ENCODE measurements around the gene UBE3C.

The UBE3C gene

GRCh38 chr7:157160433-157160832 lies 21.7 kb downstream of the UBE3C start:
- no peaks in the 10 kb centered on the region for H3K36me3 ChIP-seq (ENCODE audit: control insufficient read depth, insufficient read depth, low read length)
- no peaks in the 10 kb centered on the region for H3K27me3 ChIP-seq (ENCODE audit: control insufficient read depth, insufficient read depth, low read length)
- H3K9me3 ChIP-seq (ENCODE audit: control insufficient read depth, low read length) = no peaks in the 10 kb centered on the region
- H2AFZ ChIP-seq = no peak overlapping the region
- no peak overlapping the region for H3K4me3 ChIP-seq (ENCODE audit: low read depth, low read length)
- peaks cover 3% of the 10 kb centered on the region for H3K4me1 ChIP-seq
- no peak for TF ChIP-seq CTCF (IDR thresholded peaks at IDR 0.05)
- peaks cover 25% of the 10 kb centered on the region for H3K79me2 ChIP-seq
- H3K27ac ChIP-seq = no peak overlapping the region
- H3K4me2 ChIP-seq (ENCODE audit: low read length) = no peak overlapping the region
- no peak overlapping the region for H3K9ac ChIP-seq

GRCh38 chr7:157165987-157166386 lies 27.3 kb downstream of the UBE3C start:
- TF ChIP-seq CTCF (IDR thresholded peaks at IDR 0.05) = no peak
- Histone ChIP-seq H3K4me2 (ENCODE audit: low read length) (no peak overlapping the region), H3K9me3 (ENCODE audit: control insufficient read depth, low read length) (no peaks in the 10 kb centered on the region), H3K4me1 (no peaks in the 10 kb centered on the region), H3K27me3 (ENCODE audit: control insufficient read depth, insufficient read depth, low read length) (no peaks in the 10 kb centered on the region), H3K9ac (no peak overlapping the region), H3K36me3 (ENCODE audit: control insufficient read depth, insufficient read depth, low read length) (no peaks in the 10 kb centered on the region), H2AFZ (no peak overlapping the region), H3K79me2 (peaks cover 27% of the 10 kb centered on the region), H3K4me3 (ENCODE audit: low read depth, low read length) (no peak overlapping the region), H3K27ac (no peak overlapping the region)

- TF ChIP-seq CTCF (IDR thresholded peaks at IDR 0.05) = no peak
- Histone ChIP-seq H3K79me2 (peaks cover 20% of the 10 kb centered on the region), H3K4me3 (ENCODE audit: low read depth, low read length) (no peak overlapping the region), H3K4me2 (ENCODE audit: low read length) (no peak overlapping the region), H3K9ac (no peak overlapping the region), H3K27me3 (ENCODE audit: control insufficient read depth, insufficient read depth, low read length) (no peaks in the 10 kb centered on the region), H3K36me3 (ENCODE audit: control insufficient read depth, insufficient read depth, low read length) (no peaks in the 10 kb centered on the region), H3K4me1 (no peaks in the 10 kb centered on the region), H3K9me3 (ENCODE audit: control insufficient read depth, low read length) (no peaks in the 10 kb centered on the region), H2AFZ (no peak overlapping the region), H3K27ac (no peak overlapping the region)
These were observed 29.8 kb downstream of the UBE3C start for GRCh38 chr7:157168571-157168970.

- no peak for TF ChIP-seq CTCF (IDR thresholded peaks at IDR 0.05)
- no peaks in the 10 kb centered on the region for H3K36me3 ChIP-seq (ENCODE audit: control insufficient read depth, insufficient read depth, low read length)
- H3K4me3 ChIP-seq (ENCODE audit: low read depth, low read length) = no peak overlapping the region
- H2AFZ ChIP-seq = no peak overlapping the region
- no peaks in the 10 kb centered on the region for H3K9me3 ChIP-seq (ENCODE audit: control insufficient read depth, low read length)
- no peak overlapping the region for H3K9ac ChIP-seq
- no peaks in the 10 kb centered on the region for H3K27me3 ChIP-seq (ENCODE audit: control insufficient read depth, insufficient read depth, low read length)
- H3K27ac ChIP-seq = no peak overlapping the region
- no peaks in the 10 kb centered on the region for H3K4me1 ChIP-seq
- H3K4me2 ChIP-seq (ENCODE audit: low read length) = no peak overlapping the region
- no peaks in the 10 kb centered on the region for H3K79me2 ChIP-seq
These were observed 38.0 kb downstream of the UBE3C start for GRCh38 chr7:157176771-157177170.

GRCh38 chr7:157177333-157177982 lies 38.7 kb downstream of the UBE3C start:
- Histone ChIP-seq H3K9me3 (ENCODE audit: control insufficient read depth, low read length) (no peaks in the 10 kb centered on the region), H3K27ac (no peak overlapping the region), H3K36me3 (ENCODE audit: control insufficient read depth, insufficient read depth, low read length) (no peaks in the 10 kb centered on the region), H3K4me2 (ENCODE audit: low read length) (no peak overlapping the region), H3K4me1 (no peaks in the 10 kb centered on the region), H3K27me3 (ENCODE audit: control insufficient read depth, insufficient read depth, low read length) (no peaks in the 10 kb centered on the region), H3K4me3 (ENCODE audit: low read depth, low read length) (no peak overlapping the region), H2AFZ (no peak overlapping the region), H3K79me2 (no peaks in the 10 kb centered on the region), H3K9ac (no peak overlapping the region)
- no peak for TF ChIP-seq CTCF (IDR thresholded peaks at IDR 0.05)

Measured in parathyroid adenoma (tissue), 2 donors.